Neural cell (in vitro differentiated cells): ENCODE results near the gene TTC21A.

Experiments used
- EP300 ChIP-seq: fragments of 450-650 bp; conservative IDR thresholded peaks from 2 replicates; pipeline ENCODE4 v1.6.1; 2014; ENCODE audit warnings: antibody characterized with exemption, mild to moderate bottlenecking, moderate library complexity; ENCODE audit not compliant: poor library complexity, severe bottlenecking
- EZH2 ChIP-seq: fragments of 200-600, 300-800 bp; shearing (Covaris generic), sonication (generic); IDR thresholded peaks from 2 replicates; pipeline ENCODE4 v1.6.1; 2014; ENCODE audit warnings: antibody characterized with exemption, low read length, borderline replicate concordance, mild to moderate bottlenecking; ENCODE audit not compliant: insufficient read depth, poor library complexity, severe bottlenecking
- POLR2AphosphoS5 ChIP-seq: IDR thresholded peaks from 2 replicates; pipeline ENCODE4 v1.6.1; 2012
- RAD21 ChIP-seq: fragments of 450-650 bp; conservative IDR thresholded peaks from 2 replicates; pipeline ENCODE4 v1.6.1; 2014; ENCODE audit warnings: antibody characterized with exemption, mild to moderate bottlenecking, moderate library complexity
- SMC3 ChIP-seq: fragments of 450-650 bp; conservative IDR thresholded peaks from 2 replicates; pipeline ENCODE4 v1.6.1; 2014; ENCODE audit warnings: antibody characterized with exemption, mild to moderate bottlenecking, moderate library complexity; ENCODE audit not compliant: poor library complexity
- TAF1 ChIP-seq: IDR thresholded peaks from 2 replicates; pipeline ENCODE4 v1.6.1; 2012; ENCODE audit warnings: low read depth
- TF ChIP-seq, protein P1 (sequence below): fragments of 450-650 bp; IDR thresholded peaks from 2 replicates; pipeline ENCODE4 v1.5.1; 2014; ENCODE audit warnings: antibody characterized with exemption, mild to moderate bottlenecking, moderate library complexity; ENCODE audit not compliant: poor library complexity, severe bottlenecking
- TF ChIP-seq, protein P2 (sequence below): IDR thresholded peaks from 2 replicates; pipeline ENCODE4 v1.6.1; 2012; ENCODE audit warnings: borderline replicate concordance

DNA sequence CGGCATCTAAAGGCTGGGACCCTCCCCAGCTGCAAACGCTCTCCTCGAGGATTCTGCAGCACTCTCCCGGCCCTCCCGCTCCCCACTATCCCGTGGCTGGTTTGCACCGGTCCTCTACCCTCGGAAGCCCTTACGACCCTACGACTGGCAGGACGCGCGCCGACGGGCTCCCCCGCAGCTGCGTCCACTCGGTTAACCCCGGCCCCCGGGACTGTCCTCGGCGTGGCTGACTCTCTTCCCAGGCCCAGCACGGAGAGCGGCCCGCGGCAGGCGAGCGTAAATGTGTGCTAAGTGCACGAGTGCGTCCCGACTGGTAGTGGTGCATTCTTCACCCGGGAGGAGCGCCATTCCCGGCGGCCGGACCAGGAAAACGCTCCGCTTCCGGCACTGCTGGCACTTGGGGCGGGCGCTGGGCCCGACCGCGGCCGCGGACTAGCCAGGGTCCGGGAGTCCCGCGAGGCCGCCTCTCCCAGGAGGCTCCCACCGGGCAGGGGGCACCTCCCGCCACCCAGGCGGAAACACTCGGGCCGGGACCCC, 561 bp upstream of the TTC21A start:
- TF ChIP-seq, protein P1, sequence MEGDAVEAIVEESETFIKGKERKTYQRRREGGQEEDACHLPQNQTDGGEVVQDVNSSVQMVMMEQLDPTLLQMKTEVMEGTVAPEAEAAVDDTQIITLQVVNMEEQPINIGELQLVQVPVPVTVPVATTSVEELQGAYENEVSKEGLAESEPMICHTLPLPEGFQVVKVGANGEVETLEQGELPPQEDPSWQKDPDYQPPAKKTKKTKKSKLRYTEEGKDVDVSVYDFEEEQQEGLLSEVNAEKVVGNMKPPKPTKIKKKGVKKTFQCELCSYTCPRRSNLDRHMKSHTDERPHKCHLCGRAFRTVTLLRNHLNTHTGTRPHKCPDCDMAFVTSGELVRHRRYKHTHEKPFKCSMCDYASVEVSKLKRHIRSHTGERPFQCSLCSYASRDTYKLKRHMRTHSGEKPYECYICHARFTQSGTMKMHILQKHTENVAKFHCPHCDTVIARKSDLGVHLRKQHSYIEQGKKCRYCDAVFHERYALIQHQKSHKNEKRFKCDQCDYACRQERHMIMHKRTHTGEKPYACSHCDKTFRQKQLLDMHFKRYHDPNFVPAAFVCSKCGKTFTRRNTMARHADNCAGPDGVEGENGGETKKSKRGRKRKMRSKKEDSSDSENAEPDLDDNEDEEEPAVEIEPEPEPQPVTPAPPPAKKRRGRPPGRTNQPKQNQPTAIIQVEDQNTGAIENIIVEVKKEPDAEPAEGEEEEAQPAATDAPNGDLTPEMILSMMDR: peak; percentile 13
- TF ChIP-seq POLR2AphosphoS5 (no peak), EZH2 (no peak), EP300 (no peak), TAF1 (no peak), RAD21 (no peak), SMC3 (no peak)
- TF ChIP-seq, protein P2, sequence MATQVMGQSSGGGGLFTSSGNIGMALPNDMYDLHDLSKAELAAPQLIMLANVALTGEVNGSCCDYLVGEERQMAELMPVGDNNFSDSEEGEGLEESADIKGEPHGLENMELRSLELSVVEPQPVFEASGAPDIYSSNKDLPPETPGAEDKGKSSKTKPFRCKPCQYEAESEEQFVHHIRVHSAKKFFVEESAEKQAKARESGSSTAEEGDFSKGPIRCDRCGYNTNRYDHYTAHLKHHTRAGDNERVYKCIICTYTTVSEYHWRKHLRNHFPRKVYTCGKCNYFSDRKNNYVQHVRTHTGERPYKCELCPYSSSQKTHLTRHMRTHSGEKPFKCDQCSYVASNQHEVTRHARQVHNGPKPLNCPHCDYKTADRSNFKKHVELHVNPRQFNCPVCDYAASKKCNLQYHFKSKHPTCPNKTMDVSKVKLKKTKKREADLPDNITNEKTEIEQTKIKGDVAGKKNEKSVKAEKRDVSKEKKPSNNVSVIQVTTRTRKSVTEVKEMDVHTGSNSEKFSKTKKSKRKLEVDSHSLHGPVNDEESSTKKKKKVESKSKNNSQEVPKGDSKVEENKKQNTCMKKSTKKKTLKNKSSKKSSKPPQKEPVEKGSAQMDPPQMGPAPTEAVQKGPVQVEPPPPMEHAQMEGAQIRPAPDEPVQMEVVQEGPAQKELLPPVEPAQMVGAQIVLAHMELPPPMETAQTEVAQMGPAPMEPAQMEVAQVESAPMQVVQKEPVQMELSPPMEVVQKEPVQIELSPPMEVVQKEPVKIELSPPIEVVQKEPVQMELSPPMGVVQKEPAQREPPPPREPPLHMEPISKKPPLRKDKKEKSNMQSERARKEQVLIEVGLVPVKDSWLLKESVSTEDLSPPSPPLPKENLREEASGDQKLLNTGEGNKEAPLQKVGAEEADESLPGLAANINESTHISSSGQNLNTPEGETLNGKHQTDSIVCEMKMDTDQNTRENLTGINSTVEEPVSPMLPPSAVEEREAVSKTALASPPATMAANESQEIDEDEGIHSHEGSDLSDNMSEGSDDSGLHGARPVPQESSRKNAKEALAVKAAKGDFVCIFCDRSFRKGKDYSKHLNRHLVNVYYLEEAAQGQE: peak; percentile 29
